Psoas muscle (tissue), 8 donors: ENCODE data around the gene ANO1. TPM values are rescaled to one million over a fixed set of nuclear protein-coding genes. Genes with fewer than 3 reads are reported as not detected.
"Not testable (repeated sequence)": the region's sequence is repeated elsewhere in the genome, so short reads cannot be mapped to it uniquely, and the experiment has no call there.

Experiments used
- ATAC-seq, 4 donors: fragments of 200-7000 bp; cut with Tn5 transposase; one replicate each; pipeline ENCODE4 v1.9.1; 2020; ENCODE audit warnings: moderate library complexity in 3 of 4, mild to moderate bottlenecking in 2 of 4
- DNase-seq, 2 donors: peaks; one replicate each; pipeline ENCODE4 v3.0.0-alpha.2; 2020
- H3K27ac ChIP-seq: fragments of 200-600 bp; one replicate; pipeline ENCODE4 v1.8.0; 2022
- H3K27me3 ChIP-seq, 3 donors: fragments of 200-600 bp in 1 of 3; one replicate each; pipeline versions ENCODE4 v1.6.1 to v1.8.0; 2013 to 2022; ENCODE audit warnings: low read length in 2 of 3, mild to moderate bottlenecking in 2 of 3, moderate library complexity in 1 of 3; ENCODE audit not compliant: insufficient read depth in 3 of 3
- H3K36me3 ChIP-seq, 2 donors: fragments of 200-600 bp in 1 of 2; one replicate each; pipeline versions ENCODE4 v1.6.1 to v1.8.0; 2013 to 2022; ENCODE audit warnings: low read depth in 1 of 2, mild to moderate bottlenecking in 1 of 2, moderate library complexity in 1 of 2; ENCODE audit not compliant: insufficient read depth in 1 of 2
- H3K4me1 ChIP-seq: fragments of 200-600 bp; one replicate; pipeline ENCODE4 v1.8.0; 2022
- H3K4me3 ChIP-seq: fragments of 200-600 bp; one replicate; pipeline ENCODE4 v1.8.0; 2022; ENCODE audit warnings: mild to moderate bottlenecking
- H3K9me3 ChIP-seq: fragments of 200-600 bp; one replicate; pipeline ENCODE4 v1.8.0; 2022
- WGBS, 3 donors: extraction: QIAGEN DNeasy Blood & Tissue Kit; methylation state at CpG; one replicate each; pipeline versions ENCODE4 v1.1.6 to v1.1.7; 2013; 5-methylcytosine and 5-hydroxymethylcytosine counted together
- intact Hi-C, 2 donors: fragments of 100-400 bp; cut with DNase I; formaldehyde crosslinking; loops; one replicate each; pipeline versions ENCODE4 v1.11.0 to v1.14.2; 2022
- polyA plus RNA-seq, 3 donors: library from polyadenylated mRNA; stranded (reverse); fragments of 200-250 nt; gene quantifications; one replicate each; pipeline ENCODE4 v1.2.3, GENCODE V29; 2013
- total RNA-seq, 4 donors: library from RNA; stranded (reverse); fragmentation: NEBNext Ultra II Directional in 2 of 4; extraction: Animal tissue kit (Norgen Biotek cat#: 25700) in 2 of 4; gene quantifications; one replicate each; pipeline versions ENCODE4 v1.2.1 to v1.2.4, GENCODE V29; 2021 to 2023
- TF ChIP-seq, protein P1 (sequence below): fragments of 200-600 bp; IDR thresholded peaks from one replicate; pipeline ENCODE4 v1.8.0; 2022; ENCODE audit warnings: antibody characterized with exemption
- donor health status: healthy with polysubstance abuse.
- donor health status: DM: no; HTN: no; CAD: no; lungs with moderate emphysema.
- donor health status: Bipolar disorder and iron deficiency.
- donor health status: healthy.
- donor health status: DM: yes; HTN: yes; CAD: no.
- donor health status: DM: no; HTN: no; CAD: no.
- donor health status: DM: no; HTN: no; CAD: no.
- donor health status: DM: yes; HTN: yes; CAD: no.

Gene ANO1
- total and polyA plus RNA-seq, 7 donors = 2.2 to 11.3 (median 8.7) TPM

DNA sequence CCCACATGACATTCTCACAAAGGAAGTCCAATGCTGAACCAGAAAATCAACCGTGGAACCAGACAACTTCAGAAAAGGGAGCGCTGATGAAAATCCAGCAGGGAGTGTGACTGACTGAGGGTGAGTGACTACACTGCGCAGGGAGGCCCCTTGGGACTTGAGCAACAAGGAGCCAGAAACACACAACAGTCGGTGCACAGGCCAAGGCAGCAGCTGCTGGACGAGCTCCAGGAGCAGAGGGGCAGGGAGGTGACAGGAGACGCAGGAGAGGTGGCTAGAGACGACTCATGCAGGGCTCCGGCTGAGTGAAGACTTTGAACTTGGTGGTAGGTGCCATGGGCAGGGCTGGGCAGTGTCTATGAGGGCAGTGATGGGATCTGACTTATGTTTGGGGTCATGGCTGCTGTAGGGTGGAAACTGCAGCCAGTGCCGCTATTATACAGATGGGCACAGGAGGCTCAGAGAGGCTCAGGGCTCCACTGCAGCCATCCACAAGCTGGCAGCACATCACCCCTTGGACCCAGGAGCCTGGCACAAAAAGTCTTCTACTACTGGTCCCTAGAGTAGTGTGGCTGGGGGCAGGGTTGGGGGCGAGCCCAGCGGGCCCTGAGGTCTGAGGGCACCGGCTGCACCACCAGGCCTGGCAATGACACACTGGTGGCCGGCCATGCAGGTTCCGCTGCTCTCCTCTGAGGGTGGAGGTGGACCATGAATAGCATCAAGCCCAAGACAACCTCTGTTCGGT lies 114.7 kb downstream of the ANO1 start:
- 44 to 63% (median 50%) methylated on average over 15 of the region's 15 CpGs for WGBS, 3 donors
- TF ChIP-seq, protein P1, sequence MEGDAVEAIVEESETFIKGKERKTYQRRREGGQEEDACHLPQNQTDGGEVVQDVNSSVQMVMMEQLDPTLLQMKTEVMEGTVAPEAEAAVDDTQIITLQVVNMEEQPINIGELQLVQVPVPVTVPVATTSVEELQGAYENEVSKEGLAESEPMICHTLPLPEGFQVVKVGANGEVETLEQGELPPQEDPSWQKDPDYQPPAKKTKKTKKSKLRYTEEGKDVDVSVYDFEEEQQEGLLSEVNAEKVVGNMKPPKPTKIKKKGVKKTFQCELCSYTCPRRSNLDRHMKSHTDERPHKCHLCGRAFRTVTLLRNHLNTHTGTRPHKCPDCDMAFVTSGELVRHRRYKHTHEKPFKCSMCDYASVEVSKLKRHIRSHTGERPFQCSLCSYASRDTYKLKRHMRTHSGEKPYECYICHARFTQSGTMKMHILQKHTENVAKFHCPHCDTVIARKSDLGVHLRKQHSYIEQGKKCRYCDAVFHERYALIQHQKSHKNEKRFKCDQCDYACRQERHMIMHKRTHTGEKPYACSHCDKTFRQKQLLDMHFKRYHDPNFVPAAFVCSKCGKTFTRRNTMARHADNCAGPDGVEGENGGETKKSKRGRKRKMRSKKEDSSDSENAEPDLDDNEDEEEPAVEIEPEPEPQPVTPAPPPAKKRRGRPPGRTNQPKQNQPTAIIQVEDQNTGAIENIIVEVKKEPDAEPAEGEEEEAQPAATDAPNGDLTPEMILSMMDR = no peak
- Histone ChIP-seq H3K9me3 (no peaks in the 10 kb centered on the region), H3K27ac (no peak overlapping the region), H3K4me1 (no peaks in the 10 kb centered on the region), H3K36me3 (no peaks in the 10 kb centered on the region), H3K4me3 (no peak overlapping the region), H3K27me3 (peaks cover 0 to 3% (median 2%) of the 10 kb centered on the region in 3 donors)
- DNase-seq (no peak), ATAC-seq (no peak)
- intact Hi-C loops = loop anchor here in 1 of 2 donors (1.0 kb wide), 1 partner anchor 274 kb away; no protein-coding TSS in a partner anchor

DNA sequence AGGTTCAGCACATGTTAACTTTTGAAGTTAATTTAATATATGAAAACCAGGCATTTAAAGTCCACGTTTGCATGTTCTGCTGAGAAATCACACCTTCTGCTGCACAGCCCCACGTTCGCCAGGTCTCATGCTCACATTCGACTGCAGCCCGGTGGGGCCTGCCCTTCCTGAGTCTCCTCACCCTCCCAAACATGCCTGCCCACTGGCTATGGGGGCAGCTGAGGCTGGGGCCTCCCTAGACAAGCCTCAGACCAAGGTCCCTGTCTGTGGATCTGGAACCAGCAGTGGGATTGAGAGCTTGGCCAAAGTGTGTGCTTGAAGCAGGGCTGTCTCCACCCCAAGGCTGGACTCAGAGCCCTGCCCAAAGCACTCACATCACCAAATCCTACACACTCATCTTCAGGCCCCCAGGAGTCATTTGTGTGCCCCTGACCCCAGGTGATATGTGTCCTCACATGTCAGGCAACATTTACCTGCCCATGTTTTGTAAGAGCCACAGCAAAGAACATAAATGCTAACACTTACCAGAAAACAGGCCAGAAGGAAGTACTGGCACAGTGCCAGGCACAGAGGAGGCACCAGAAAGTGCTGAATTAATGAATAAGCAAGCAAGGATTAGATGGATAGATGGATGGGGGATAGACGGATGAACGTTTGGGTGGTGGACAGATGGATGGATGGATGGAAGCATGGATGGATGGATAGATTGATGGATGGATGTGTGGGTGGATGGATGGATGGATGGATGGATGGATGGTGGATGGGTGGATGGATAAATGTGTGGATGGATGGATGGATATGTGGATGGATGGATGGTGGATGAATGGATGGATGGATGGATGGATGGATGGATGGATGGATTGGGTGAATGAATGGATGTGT lies 115.5 kb downstream of the ANO1 start:
- intact Hi-C loops = loop anchor here in 1 of 2 donors (2.0 kb wide), 1 partner anchor 509 kb away; no protein-coding TSS in a partner anchor
- H3K4me3 ChIP-seq = no peak overlapping the region

DNA sequence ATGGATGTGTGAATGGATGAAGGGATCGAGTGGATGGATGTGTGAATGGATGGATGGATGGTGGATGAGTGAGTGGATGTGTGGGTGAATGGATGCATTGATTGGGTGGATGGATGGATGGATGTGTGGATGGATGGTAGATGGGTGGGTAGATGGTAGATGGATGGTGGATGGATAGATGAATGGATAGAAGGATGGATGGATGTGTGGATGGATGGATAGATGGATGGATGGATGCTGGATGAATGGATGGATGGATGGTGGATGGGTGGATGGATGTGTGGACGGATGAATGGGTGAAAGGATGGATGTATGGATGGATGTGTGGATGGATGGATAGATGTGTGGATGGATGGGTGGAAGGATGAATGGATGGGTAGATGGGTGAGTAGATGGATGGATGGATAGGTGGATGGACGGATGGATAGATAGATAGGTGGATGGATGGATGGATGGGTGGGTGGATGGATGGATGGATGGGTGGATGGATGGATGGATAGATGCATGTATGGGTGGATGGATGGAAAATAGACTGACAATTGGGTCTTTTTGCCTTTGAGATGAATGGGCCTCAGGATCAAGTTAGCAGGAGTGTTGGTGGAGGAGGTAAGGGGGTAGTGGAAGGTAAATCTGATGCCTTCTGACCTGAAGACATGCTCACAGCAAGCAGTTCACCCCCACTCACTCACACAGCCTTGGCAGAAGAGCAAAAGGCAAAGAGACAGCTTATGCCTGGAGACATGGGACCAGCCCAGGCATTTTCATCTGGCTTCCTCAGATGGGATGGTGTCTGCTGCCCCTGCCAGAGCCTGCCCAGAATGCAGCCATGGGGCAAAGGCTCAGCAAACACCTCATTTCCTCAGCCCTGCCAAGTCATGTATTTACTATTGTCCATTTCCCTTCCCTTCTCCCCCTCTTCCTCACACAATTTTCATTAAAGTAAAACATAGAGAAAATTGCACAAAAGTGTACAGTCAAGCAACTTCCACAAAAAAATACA lies 117.0 kb downstream of the ANO1 start:
- DNase-seq (no peak), ATAC-seq (no peak)
- no peak overlapping the region for H3K27ac ChIP-seq
- TF ChIP-seq, protein P1 = no peak
- no peaks in the 10 kb centered on the region for H3K36me3 ChIP-seq
- peaks cover 0 to 2% (median 0%) of the 10 kb centered on the region in 3 donors for H3K27me3 ChIP-seq
- WGBS, 3 donors = 66 to 87% (median 77%) methylated on average over 3 of the region's 3 CpGs
- H3K4me1 ChIP-seq = no peaks in the 10 kb centered on the region
- intact Hi-C loops = loop anchor here in 1 of 2 donors (2.0 kb wide), 1 partner anchor 510 kb away; no protein-coding TSS in a partner anchor
- no peak overlapping the region for H3K4me3 ChIP-seq
- no peaks in the 10 kb centered on the region for H3K9me3 ChIP-seq

More for the DNA sequence above, 115.5 kb downstream of the ANO1 start:
- H3K4me1 ChIP-seq = no peaks in the 10 kb centered on the region
- DNase-seq = no peak
- WGBS, 3 donors = 81 to 83% (median 83%) methylated on average over 7 of the region's 7 CpGs
- peaks cover 0 to 2% (median 0%) of the 10 kb centered on the region in 3 donors for H3K27me3 ChIP-seq
- H3K9me3 ChIP-seq = no peaks in the 10 kb centered on the region
- TF ChIP-seq, protein P1 = no peak
- H3K36me3 ChIP-seq = no peaks in the 10 kb centered on the region
- ATAC-seq = no peak
- no peak overlapping the region for H3K27ac ChIP-seq

DNA sequence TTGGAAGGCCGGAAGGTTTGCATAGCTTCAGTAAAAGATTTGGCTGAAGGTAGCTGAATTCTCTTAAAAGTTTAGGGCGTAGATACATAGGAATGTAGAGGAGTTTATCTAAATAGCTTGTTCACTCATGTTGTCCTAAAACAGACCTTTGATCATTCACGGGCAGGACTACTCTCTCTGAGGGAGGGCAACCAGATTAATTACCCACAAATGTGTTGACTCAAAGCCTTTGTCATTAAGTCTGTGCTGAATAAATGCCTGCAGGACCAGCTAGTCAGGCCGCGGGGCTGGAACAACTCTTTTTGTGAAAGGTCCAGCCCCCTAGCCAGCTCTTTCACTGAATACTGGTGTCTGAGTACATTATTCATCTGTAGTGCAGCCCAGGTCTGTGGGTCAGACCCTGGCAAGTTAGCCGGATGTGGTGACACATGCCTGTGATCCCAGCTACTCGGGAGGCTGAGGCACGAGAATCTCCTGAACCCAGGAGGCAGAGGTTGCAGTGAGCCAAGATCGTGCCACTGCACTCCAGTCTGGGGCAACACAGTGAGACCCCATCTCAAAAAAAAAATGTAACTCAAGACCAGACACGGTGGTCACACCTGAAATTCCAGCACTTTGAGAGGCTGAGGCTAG lies 122.2 kb downstream of the ANO1 start:
- peaks cover 0 to 4% (median 0%) of the 10 kb centered on the region in 3 donors for H3K27me3 ChIP-seq
- intact Hi-C loops = no loop called here
- H3K36me3 ChIP-seq = no peaks in the 10 kb centered on the region
- H3K4me3 ChIP-seq = no peak overlapping the region
- H3K4me1 ChIP-seq = peaks cover 12% of the 10 kb centered on the region
- ATAC-seq (no peak), DNase-seq (no peak)
- WGBS, 3 donors = 55 to 77% (median 76%) methylated on average over 10 of the region's 10 CpGs
- no peak overlapping the region for H3K27ac ChIP-seq
- TF ChIP-seq, protein P1 = no peak
- H3K9me3 ChIP-seq = no peaks in the 10 kb centered on the region

DNA sequence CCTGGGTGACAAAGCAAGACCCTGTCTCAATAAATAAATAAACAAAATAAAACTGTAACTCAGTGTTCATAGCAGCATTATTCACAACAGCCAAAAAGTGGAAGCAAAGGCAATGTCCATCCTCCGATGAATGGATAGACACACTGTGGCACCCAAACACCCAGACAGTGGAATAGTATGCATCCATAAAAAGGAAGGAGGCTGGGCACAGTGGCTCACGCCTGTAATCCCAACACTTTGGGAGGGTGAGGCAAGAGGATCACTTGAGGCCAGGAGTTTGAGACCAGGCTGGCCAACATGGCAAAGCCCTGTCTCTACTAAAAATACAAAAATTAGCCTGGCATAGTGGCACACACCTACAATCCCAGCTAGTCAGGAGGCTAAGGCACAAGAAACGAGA lies 122.9 kb downstream of the ANO1 start:
- H3K4me3 ChIP-seq, intact Hi-C loops, H3K9me3 ChIP-seq, DNase-seq, H3K36me3 ChIP-seq, H3K27me3 ChIP-seq, H3K27ac ChIP-seq, ATAC-seq: not testable (repeated sequence)
- 86 to 90% (median 86%) methylated on average over 3 of the region's 3 CpGs for WGBS, 3 donors
- H3K4me1 ChIP-seq = peaks cover 12% of the 10 kb centered on the region
